H1 (cell line): ENCODE measurements around the gene NELL2. TPM values are rescaled to one million over a fixed set of nuclear protein-coding genes. Genes with fewer than 3 reads are reported as not detected.

ENCODE experiments used
- CHD7 ChIP-seq: fragments of 300-600 bp; sonication (generic); IDR thresholded peaks from 2 replicates; pipeline ENCODE4 v1.7.1; 2012; ENCODE audit warnings: low read length, moderate library complexity, mild to moderate bottlenecking, inconsistent platforms; ENCODE audit not compliant: insufficient replicate concordance
- EZH2 ChIP-seq: fragments of 200-600 bp; sonication (generic); IDR thresholded peaks from 2 replicates; pipeline ENCODE4 v1.7.1; 2012; ENCODE audit warnings: low read depth, mild to moderate bottlenecking, moderate library complexity, low read length, inconsistent platforms; ENCODE audit not compliant: severe bottlenecking
- PHF8 ChIP-seq: fragments of 200-600 bp; sonication (generic); conservative IDR thresholded peaks from 2 replicates; pipeline ENCODE4 v1.7.1; 2012; ENCODE audit warnings: low read depth, mild to moderate bottlenecking, inconsistent platforms, low read length, moderate library complexity
- POU5F1 ChIP-seq: IDR thresholded peaks from 2 replicates; pipeline ENCODE4 v1.6.1; 2011; ENCODE audit warnings: low read depth, mild to moderate bottlenecking, low read length, moderate library complexity
- RXRA ChIP-seq: IDR thresholded peaks from 2 replicates; pipeline ENCODE4 v1.6.1; 2011; ENCODE audit warnings: low read depth, mild to moderate bottlenecking, low read length, moderate library complexity; ENCODE audit not compliant: insufficient read depth
- SIRT6 ChIP-seq: IDR thresholded peaks from one replicate; pipeline ENCODE4 v1.7.1; 2012; ENCODE audit warnings: low read length, inconsistent platforms
- SP2 ChIP-seq: IDR thresholded peaks from 2 replicates; pipeline ENCODE4 v1.6.1; 2012; ENCODE audit warnings: mild to moderate bottlenecking, low read length, inconsistent platforms
- YY1 ChIP-seq: IDR thresholded peaks from 2 replicates; pipeline ENCODE4 v1.6.1; 2011; ENCODE audit warnings: low read depth, mild to moderate bottlenecking, low read length
- polyA plus RNA-seq, 7 experiments: library from polyadenylated mRNA; depleted of rRNA in 3 of 7; stranded (reverse) in 5 of 7; unstranded in 2 of 7; fragments of >200 nt in 5 of 7; fragments of 200-250 nt in 2 of 7; gene quantifications; 1 replicate in 5 of 7; 2 replicates in 1 of 7; 4 replicates in 1 of 7; pipeline versions ENCODE4 v1.2.1 to v1.2.3, GENCODE V29; 2011 to 2013; ENCODE audit warnings: missing spikeins in 2 of 7, mixed read lengths in 2 of 7
- total RNA-seq: library from RNA; stranded (reverse); fragmentation: NEBNext Ultra II Directional; extraction: Animal tissue kit (Norgen Biotek cat#: 25700); gene quantifications from 2 replicates; pipeline ENCODE4 v1.2.1, GENCODE V29; 2021

Gene NELL2
- total and polyA plus RNA-seq, 2 of the 8 experiments (the other 6 are each of a cell fraction or from before 2014, with no cell fraction given), result 54.2 to 56.8 TPM

DNA sequence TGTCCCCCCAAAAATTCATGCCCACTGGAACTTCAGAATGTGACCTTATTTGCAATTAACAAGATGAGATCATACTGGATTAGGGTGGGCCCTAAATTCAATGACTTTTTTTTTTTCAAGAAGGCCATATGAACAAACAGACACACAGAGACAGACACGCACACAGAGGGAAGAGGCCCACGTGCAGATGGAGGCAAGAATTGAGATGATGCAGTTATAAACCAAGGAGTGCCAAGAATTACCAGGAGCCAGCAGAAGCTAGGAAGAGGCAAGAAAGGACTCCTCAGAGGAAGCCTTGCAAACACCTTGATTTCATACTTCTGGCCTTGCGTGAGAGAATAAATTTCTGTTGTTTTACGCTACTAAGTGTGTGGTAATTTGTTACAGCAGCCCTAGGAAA lies 33.4 kb downstream of the NELL2 start (continued):
- TF ChIP-seq CHD7 (no peak), POU5F1 (no peak), RXRA (no peak), SP2 (no peak), YY1 (no peak), PHF8 (no peak), EZH2 (no peak), SIRT6 (no peak)
- TF ChIP-seq, all 59 proteins: peak for 0
